Endodermal cell (in vitro differentiated cells): ENCODE measurements around the gene ZMYND8. TPM values are rescaled to one million over a fixed set of nuclear protein-coding genes. Genes with fewer than 3 reads are reported as not detected.

Source experiments
- DNase-seq: peaks from one replicate; pipeline ENCODE4 v3.0.0-alpha.2; 2017
- H3K27ac ChIP-seq: 2 replicates; pipeline ENCODE4 v1.5.1; 2013; ENCODE audit warnings: mild to moderate bottlenecking, low read depth, low read length, moderate library complexity
- H3K27me3 ChIP-seq: 2 replicates; pipeline ENCODE4 v1.6.1; 2013; ENCODE audit warnings: mild to moderate bottlenecking, low read length, moderate library complexity; ENCODE audit not compliant: insufficient read depth, control insufficient read depth, poor library complexity, severe bottlenecking
- H3K36me3 ChIP-seq: 2 replicates; pipeline ENCODE4 v1.7.0; 2013; ENCODE audit warnings: mild to moderate bottlenecking, low read length, moderate library complexity; ENCODE audit not compliant: control insufficient read depth, insufficient read depth
- H3K4me1 ChIP-seq: one replicate; pipeline ENCODE4 v1.7.0; 2013; ENCODE audit warnings: low read length; ENCODE audit not compliant: control insufficient read depth, insufficient read depth
- H3K4me3 ChIP-seq: 2 replicates; pipeline ENCODE4 v1.5.1; 2013; ENCODE audit warnings: mild to moderate bottlenecking, low read length, moderate library complexity
- H3K9ac ChIP-seq: 2 replicates; pipeline ENCODE4 v1.6.1; 2013; ENCODE audit warnings: mild to moderate bottlenecking, low read length, moderate library complexity; ENCODE audit not compliant: poor library complexity, severe bottlenecking; ENCODE audit errors: extremely low read depth
- H3K9me3 ChIP-seq: 2 replicates; pipeline ENCODE4 v1.6.1; 2013; ENCODE audit warnings: mild to moderate bottlenecking, low read length, moderate library complexity; ENCODE audit not compliant: control insufficient read depth
- H3K27ac Mint-ChIP-seq: 2 replicates; pipeline ENCODE4 v1.8.0; 2020; ENCODE audit warnings: mixed read lengths
- H3K27me3 Mint-ChIP-seq: 2 replicates; pipeline ENCODE4 v1.8.0; 2021; ENCODE audit warnings: mild to moderate bottlenecking, mixed read lengths; ENCODE audit not compliant: insufficient read depth
- H3K36me3 Mint-ChIP-seq: 2 replicates; pipeline ENCODE4 v1.8.0; 2020; ENCODE audit warnings: low read depth, mixed read lengths
- H3K4me1 Mint-ChIP-seq: 2 replicates; pipeline ENCODE4 v1.8.0; 2020; ENCODE audit warnings: mixed read lengths
- H3K4me3 Mint-ChIP-seq: 2 replicates; pipeline ENCODE4 v1.8.0; 2020; ENCODE audit warnings: mild to moderate bottlenecking, moderate library complexity, mixed read lengths
- H3K9me3 Mint-ChIP-seq: 2 replicates; pipeline ENCODE4 v1.8.0; 2020; ENCODE audit warnings: mild to moderate bottlenecking, mixed read lengths
- CTCF ChIP-seq: fragments of 200-600 bp; sonication (generic); conservative IDR thresholded peaks from 2 replicates; pipeline ENCODE4 v1.5.0; 2021; ENCODE audit warnings: antibody characterized with exemption, mild to moderate bottlenecking
- WGBS, 2 experiments: methylation state at CpG; one replicate each; pipeline versions ENCODE4 v1.1.5 to v1.1.7; 2013; ENCODE audit warnings: missing lambda C conversion rate in 2 of 2, mixed read lengths in 1 of 2; ENCODE audit not compliant: insufficient coverage in 1 of 2, insufficient read length in 1 of 2; 5-methylcytosine and 5-hydroxymethylcytosine counted together
- total RNA-seq, 2 donors: library from RNA; stranded (reverse); fragmentation: NEBNext Ultra II Directional in 1 of 2; extraction: Animal tissue kit (Norgen Biotek cat#: 25700) in 1 of 2; gene quantifications; 2 replicates in 1 of 2; 3 replicates in 1 of 2; pipeline ENCODE4 v1.2.1, GENCODE V29; 2021

Gene ZMYND8
- total RNA-seq, 2 donors from 2014 or later: 85.0 to 99.9 TPM

GRCh38 chr20:47314647-47315338 lies 41.7 kb downstream of the ZMYND8 start:
- peaks cover 22% of the 10 kb centered on the region for H3K4me1 ChIP-seq

GRCh38 chr20:47311967-47312681 lies 44.4 kb downstream of the ZMYND8 start:
- TF ChIP-seq CTCF: peak; percentile 46
- H3K36me3 ChIP-seq: peaks cover 52% of the 10 kb centered on the region
- no peak overlapping the region for H3K9ac ChIP-seq
- H3K4me1 ChIP-seq: no peaks in the 10 kb centered on the region
- H3K4me3 ChIP-seq: no peak overlapping the region
- H3K27me3 ChIP-seq: no peaks in the 10 kb centered on the region
- Mint-ChIP-seq H3K4me3 (no peak overlapping the region), H3K27me3 (no peaks in the 10 kb centered on the region), H3K9me3 (no peaks in the 10 kb centered on the region), H3K36me3 (peaks cover 48% of the 10 kb centered on the region), H3K27ac (peak overlapping the region; percentile 77), H3K4me1 (peaks cover 30% of the 10 kb centered on the region)
- no peaks in the 10 kb centered on the region for H3K9me3 ChIP-seq
- H3K27ac ChIP-seq: no peak overlapping the region
- WGBS, 2 experiments: 94 to 95% methylated on average over 7 to 11 of the region's 11 CpGs
- no peak for DNase-seq

More at GRCh38 chr20:47314647-47315338, 41.7 kb downstream of the ZMYND8 start:
- no peaks in the 10 kb centered on the region for H3K27me3 ChIP-seq
- Mint-ChIP-seq H3K4me1 (peaks cover 54% of the 10 kb centered on the region), H3K4me3 (no peak overlapping the region), H3K27me3 (no peaks in the 10 kb centered on the region), H3K9me3 (no peaks in the 10 kb centered on the region), H3K27ac (peak overlapping the region; percentile 81), H3K36me3 (peaks cover 36% of the 10 kb centered on the region)
- H3K27ac ChIP-seq: peak overlapping the region; percentile 26
- H3K4me3 ChIP-seq: no peak overlapping the region
- H3K36me3 ChIP-seq: peaks cover 51% of the 10 kb centered on the region
- H3K9me3 ChIP-seq: no peaks in the 10 kb centered on the region
- no peak for TF ChIP-seq CTCF
- WGBS, 2 experiments: 100% methylated on average over 1 to 2 of the region's 3 CpGs
- no peak for DNase-seq
- H3K9ac ChIP-seq: no peak overlapping the region

GRCh38 chr20:47311211-47311610 lies 45.3 kb downstream of the ZMYND8 start:
- no peak overlapping the region for H3K27ac ChIP-seq
- Mint-ChIP-seq H3K4me3 (no peak overlapping the region), H3K4me1 (peaks cover 34% of the 10 kb centered on the region)

More at GRCh38 chr20:47311211-47311610, 45.3 kb downstream of the ZMYND8 start:
- Histone ChIP-seq H3K36me3 (peaks cover 57% of the 10 kb centered on the region), H3K27me3 (no peaks in the 10 kb centered on the region), H3K4me3 (no peak overlapping the region), H3K9ac (no peak overlapping the region), H3K9me3 (no peaks in the 10 kb centered on the region), H3K4me1 (no peaks in the 10 kb centered on the region)
- H3K36me3 Mint-ChIP-seq: peaks cover 54% of the 10 kb centered on the region
- TF ChIP-seq CTCF: no peak
- DNase-seq: no peak
- no peaks in the 10 kb centered on the region for H3K27me3 Mint-ChIP-seq
- H3K27ac Mint-ChIP-seq: peak overlapping the region; percentile 0
- WGBS, 2 experiments: 93 to 97% methylated on average over 5 of the region's 5 CpGs
- no peaks in the 10 kb centered on the region for H3K9me3 Mint-ChIP-seq
